Trophoblast cell (in vitro differentiated cells and primary cell): ENCODE measurements around the gene MAPK7.

Experiments
- DNase-seq, 2 donors: peaks; one replicate each; pipeline ENCODE4 v3.0.0-alpha.2; 2016
- H2AFZ ChIP-seq: 2 replicates; pipeline ENCODE4 v1.6.1; 2013; ENCODE audit warnings: low read length, moderate library complexity, mild to moderate bottlenecking; ENCODE audit not compliant: insufficient read depth, poor library complexity
- H2AK5ac ChIP-seq: 2 replicates; pipeline ENCODE4 v1.6.1; 2013; ENCODE audit warnings: mild to moderate bottlenecking, low read length
- H2BK120ac ChIP-seq: 2 replicates; pipeline ENCODE4 v1.6.1; 2013; ENCODE audit warnings: low read length, mild to moderate bottlenecking, moderate library complexity; ENCODE audit not compliant: insufficient read depth, poor library complexity
- H2BK12ac ChIP-seq: 2 replicates; pipeline ENCODE4 v1.6.1; 2013; ENCODE audit warnings: mild to moderate bottlenecking, low read length, moderate library complexity
- H2BK5ac ChIP-seq: 2 replicates; pipeline ENCODE4 v1.6.1; 2013; ENCODE audit warnings: low read length, low read depth, moderate library complexity, mild to moderate bottlenecking; ENCODE audit not compliant: poor library complexity
- H3K14ac ChIP-seq: 2 replicates; pipeline ENCODE4 v1.6.1; 2013; ENCODE audit warnings: mild to moderate bottlenecking, low read length
- H3K18ac ChIP-seq: 2 replicates; pipeline ENCODE4 v1.6.1; 2013; ENCODE audit warnings: mild to moderate bottlenecking, low read length
- H3K23ac ChIP-seq: 2 replicates; pipeline ENCODE4 v1.6.1; 2013; ENCODE audit warnings: low read length
- H3K27ac ChIP-seq: 2 replicates; pipeline ENCODE4 v1.5.1; 2013; ENCODE audit warnings: low read depth, mild to moderate bottlenecking, inconsistent platforms, low read length, moderate library complexity
- H3K27me3 ChIP-seq: 2 replicates; pipeline ENCODE4 v1.6.1; 2013; ENCODE audit warnings: inconsistent platforms, mild to moderate bottlenecking, low read length, moderate library complexity; ENCODE audit not compliant: insufficient read depth
- H3K36me3 ChIP-seq, 2 experiments: 1 replicate in 1 of 2; 2 replicates in 1 of 2; pipeline ENCODE4 v1.6.1; 2013; ENCODE audit warnings: low read length in 2 of 2, mild to moderate bottlenecking in 2 of 2, moderate library complexity in 1 of 2; ENCODE audit not compliant: insufficient read depth in 2 of 2, control insufficient read depth in 1 of 2
- H3K4ac ChIP-seq: 2 replicates; pipeline ENCODE4 v1.6.1; 2013; ENCODE audit warnings: low read depth, mild to moderate bottlenecking, low read length, moderate library complexity
- H3K4me1 ChIP-seq, 2 experiments: 1 replicate in 1 of 2; 2 replicates in 1 of 2; pipeline ENCODE4 v1.6.1; 2013; ENCODE audit warnings: low read length in 2 of 2, mild to moderate bottlenecking in 2 of 2, moderate library complexity in 1 of 2; ENCODE audit not compliant: insufficient read depth in 2 of 2, control insufficient read depth in 1 of 2
- H3K4me2 ChIP-seq: 2 replicates; pipeline ENCODE4 v1.6.1; 2013; ENCODE audit warnings: inconsistent platforms, mild to moderate bottlenecking, low read length, moderate library complexity
- H3K4me3 ChIP-seq: 2 replicates; pipeline ENCODE4 v1.5.1; 2013; ENCODE audit warnings: mild to moderate bottlenecking, low read depth, low read length, inconsistent platforms
- H3K79me1 ChIP-seq: one replicate; pipeline ENCODE4 v1.6.1; 2013; ENCODE audit warnings: low read length
- H3K79me2 ChIP-seq: 2 replicates; pipeline ENCODE4 v1.6.1; 2013; ENCODE audit warnings: low read length, mild to moderate bottlenecking; ENCODE audit not compliant: control insufficient read depth, insufficient read depth, poor library complexity
- H3K9ac ChIP-seq: 2 replicates; pipeline ENCODE4 v1.6.1; 2013; ENCODE audit warnings: mild to moderate bottlenecking, low read length
- H3K9me3 ChIP-seq: 2 replicates; pipeline ENCODE4 v1.6.1; 2013; ENCODE audit warnings: low read depth, mild to moderate bottlenecking, control low read depth, inconsistent platforms, low read length; ENCODE audit not compliant: insufficient read depth
- H4K12ac ChIP-seq: 2 replicates; pipeline ENCODE4 v1.6.1; 2013; ENCODE audit warnings: low read depth, mild to moderate bottlenecking, low read length, moderate library complexity
- H4K8ac ChIP-seq: 2 replicates; pipeline ENCODE4 v1.6.1; 2013; ENCODE audit warnings: low read depth, mild to moderate bottlenecking, low read length, moderate library complexity
- H4K91ac ChIP-seq: one replicate; pipeline ENCODE4 v1.6.1; 2013; ENCODE audit warnings: low read depth, mild to moderate bottlenecking, low read length, moderate library complexity
- WGBS: extraction: QIAGEN DNeasy Blood & Tissue Kit; methylation state at CpG from one replicate; pipeline ENCODE4 v1.1.7; 2013; ENCODE audit warnings: missing lambda C conversion rate; ENCODE audit not compliant: insufficient read length, insufficient coverage; ENCODE audit errors: extremely low coverage; 5-methylcytosine and 5-hydroxymethylcytosine counted together

MAPK7 gene

DNA sequence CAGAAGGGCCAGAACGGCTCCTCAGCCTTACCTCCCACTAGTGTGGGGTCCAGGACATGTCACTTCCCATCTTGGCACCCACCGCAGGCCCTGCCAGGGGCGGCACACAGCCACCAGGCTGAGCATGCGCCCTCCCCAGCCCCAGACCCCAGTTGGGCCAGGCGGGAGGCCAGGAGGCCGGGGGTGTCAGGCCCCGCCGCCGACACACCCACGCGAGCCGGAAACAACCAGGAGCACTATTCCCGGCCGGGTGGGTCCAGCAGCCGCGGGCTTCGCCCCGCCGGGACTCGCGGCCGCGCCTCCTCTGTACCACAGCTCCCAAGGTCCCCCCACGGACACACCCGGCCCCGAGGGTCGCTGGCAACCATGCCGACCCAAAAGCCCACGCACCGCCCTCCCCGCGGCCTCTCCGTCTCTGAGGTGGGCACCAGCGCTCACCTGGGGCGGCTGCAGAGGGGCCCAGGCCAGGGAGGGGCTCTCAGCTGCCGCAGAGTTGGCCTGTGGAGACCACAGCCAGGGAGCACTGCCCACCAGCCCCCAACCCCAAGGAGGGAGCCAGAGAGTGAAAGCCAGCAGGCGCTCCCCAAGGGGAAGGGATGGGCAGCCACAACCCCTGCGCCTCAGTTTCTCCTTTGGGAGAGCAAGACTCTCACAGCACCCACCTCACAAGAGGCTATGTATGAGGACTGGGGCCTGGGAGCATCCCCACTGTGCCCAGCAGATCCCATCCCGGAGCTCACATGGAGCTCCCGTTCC lies 33.8 kb upstream of the MAPK7 start:
- H3K27me3 ChIP-seq, result no peaks in the 10 kb centered on the region
- H3K9me3 ChIP-seq, result no peaks in the 10 kb centered on the region
- no peak overlapping the region for H4K12ac ChIP-seq
- no peak overlapping the region for H3K4me2 ChIP-seq
- H3K9ac ChIP-seq, result no peak overlapping the region
- no peak overlapping the region for H4K91ac ChIP-seq
- no peak overlapping the region for H2AK5ac ChIP-seq
- H2BK120ac ChIP-seq, result no peak overlapping the region
- H3K79me1 ChIP-seq, result peaks cover 6% of the 10 kb centered on the region
- H3K4me1 ChIP-seq, result peaks cover 16 to 21% of the 10 kb centered on the region in 2 experiments
- no peak overlapping the region for H2BK12ac ChIP-seq
- no peak overlapping the region for H3K18ac ChIP-seq
- no peaks in the 10 kb centered on the region for H3K79me2 ChIP-seq
- H2BK5ac ChIP-seq, result no peak overlapping the region
- no peak overlapping the region for H3K4ac ChIP-seq
- no peak overlapping the region for H2AFZ ChIP-seq
- no peak overlapping the region for H4K8ac ChIP-seq
- H3K14ac ChIP-seq, result no peak overlapping the region
- no peak for DNase-seq
- H3K36me3 ChIP-seq, result no peaks in the 10 kb centered on the region
- no peak overlapping the region for H3K4me3 ChIP-seq
- WGBS, result no CpG with 5 or more reads among the region's 40 CpGs
- H3K23ac ChIP-seq, result no peak overlapping the region
- H3K27ac ChIP-seq, result no peak overlapping the region

DNA sequence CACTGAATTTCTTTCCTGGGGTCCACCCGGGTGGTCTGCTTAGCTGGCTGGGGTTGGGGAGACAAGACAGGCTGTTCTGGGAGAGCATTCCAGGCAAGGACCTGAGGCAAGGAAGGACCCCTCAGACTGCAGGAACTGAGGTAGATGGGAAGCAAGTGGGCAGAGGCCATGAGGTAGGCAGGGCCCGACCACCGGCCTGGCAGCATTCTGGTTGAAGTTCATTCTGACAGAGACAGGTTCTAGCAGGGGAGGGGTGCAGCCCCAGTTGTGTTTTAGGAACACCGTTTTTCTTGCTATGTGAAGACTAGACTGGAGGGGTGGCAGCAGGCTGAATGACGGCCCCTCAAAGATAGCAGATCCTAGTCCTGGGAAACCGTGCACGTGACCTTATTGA lies 33.2 kb upstream of the MAPK7 start:
- H3K4me1 ChIP-seq, result peaks cover 16 to 21% of the 10 kb centered on the region in 2 experiments
- H3K4ac ChIP-seq, result no peak overlapping the region
- no peak overlapping the region for H4K12ac ChIP-seq
- peaks cover 6% of the 10 kb centered on the region for H3K79me1 ChIP-seq
- H3K9ac ChIP-seq, result no peak overlapping the region
- no peak overlapping the region for H3K23ac ChIP-seq
- no peak overlapping the region for H2AFZ ChIP-seq
- no peak overlapping the region for H2BK5ac ChIP-seq
- no peak overlapping the region for H2BK120ac ChIP-seq
- no peak overlapping the region for H4K8ac ChIP-seq
- no peak overlapping the region for H3K27ac ChIP-seq
- H3K9me3 ChIP-seq, result no peaks in the 10 kb centered on the region
- no peak overlapping the region for H3K4me2 ChIP-seq
- no peak overlapping the region for H3K14ac ChIP-seq
- no peak overlapping the region for H3K18ac ChIP-seq
- no peak overlapping the region for H4K91ac ChIP-seq
- no peaks in the 10 kb centered on the region for H3K79me2 ChIP-seq
- DNase-seq, result no peak
- no peak overlapping the region for H2BK12ac ChIP-seq
- H3K27me3 ChIP-seq, result no peaks in the 10 kb centered on the region
- no peak overlapping the region for H2AK5ac ChIP-seq
- no peaks in the 10 kb centered on the region for H3K36me3 ChIP-seq
- WGBS, result no CpG with 5 or more reads among the region's 7 CpGs
- H3K4me3 ChIP-seq, result no peak overlapping the region

DNA sequence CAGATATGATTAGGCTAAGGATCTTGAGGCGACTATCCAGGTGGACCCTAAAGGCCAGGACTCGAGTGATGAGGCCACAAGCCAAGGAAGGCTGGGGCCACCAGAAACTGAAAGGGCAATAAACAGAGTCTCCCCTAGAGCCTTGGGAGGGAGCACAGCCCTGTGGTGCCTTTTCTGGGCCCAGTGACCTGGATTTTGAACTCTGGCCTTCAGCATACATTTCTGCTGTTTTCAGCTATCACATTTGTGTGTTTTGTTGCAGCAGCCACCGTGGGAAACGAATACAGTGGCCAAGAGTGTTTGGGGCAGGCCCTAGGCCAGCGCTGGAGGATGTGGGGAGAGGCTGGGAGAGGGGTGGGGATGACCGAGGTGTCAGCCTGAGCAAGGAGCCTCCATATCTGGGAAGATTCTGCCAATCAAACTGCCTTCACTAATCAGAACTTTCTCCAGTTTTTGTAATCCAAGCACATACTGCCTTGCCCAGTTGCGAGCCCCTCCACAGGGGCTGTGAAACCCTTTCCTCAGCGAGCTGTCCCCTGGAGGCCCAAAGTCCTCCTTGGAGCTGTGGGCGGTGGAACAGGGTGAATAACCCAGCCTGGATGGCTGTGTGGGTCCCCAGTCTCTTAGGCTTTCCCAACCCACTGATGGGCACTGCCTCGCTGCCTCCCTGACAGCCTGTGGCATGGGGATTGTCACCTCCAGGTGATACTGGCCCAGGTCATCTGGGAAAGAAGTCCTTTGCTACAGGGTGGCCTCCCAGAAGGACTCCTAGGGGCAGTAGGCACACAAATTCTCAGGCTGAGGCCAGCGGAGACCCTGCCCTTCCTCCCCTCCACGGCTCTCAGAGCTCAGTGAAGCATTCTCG lies 32.6 kb upstream of the MAPK7 start:
- no peak overlapping the region for H3K4ac ChIP-seq
- no peak overlapping the region for H2BK120ac ChIP-seq
- no peak for DNase-seq
- H3K79me2 ChIP-seq, result no peaks in the 10 kb centered on the region
- no peak overlapping the region for H3K4me3 ChIP-seq
- peaks cover 6% of the 10 kb centered on the region for H3K79me1 ChIP-seq
- H2BK12ac ChIP-seq, result no peak overlapping the region
- H2AFZ ChIP-seq, result no peak overlapping the region
- H3K23ac ChIP-seq, result no peak overlapping the region
- no peaks in the 10 kb centered on the region for H3K36me3 ChIP-seq
- no peak overlapping the region for H2AK5ac ChIP-seq
- H3K27ac ChIP-seq, result no peak overlapping the region
- H4K12ac ChIP-seq, result no peak overlapping the region
- H3K18ac ChIP-seq, result no peak overlapping the region
- H3K27me3 ChIP-seq, result no peaks in the 10 kb centered on the region
- no peak overlapping the region for H3K9ac ChIP-seq
- H2BK5ac ChIP-seq, result no peak overlapping the region
- no peak overlapping the region for H4K8ac ChIP-seq
- no peaks in the 10 kb centered on the region for H3K9me3 ChIP-seq
- WGBS, result no CpG with 5 or more reads among the region's 13 CpGs
- H3K14ac ChIP-seq, result no peak overlapping the region
- no peak overlapping the region for H4K91ac ChIP-seq
- H3K4me2 ChIP-seq, result no peak overlapping the region
- H3K4me1 ChIP-seq, result peaks cover 16 to 21% of the 10 kb centered on the region in 2 experiments

DNA sequence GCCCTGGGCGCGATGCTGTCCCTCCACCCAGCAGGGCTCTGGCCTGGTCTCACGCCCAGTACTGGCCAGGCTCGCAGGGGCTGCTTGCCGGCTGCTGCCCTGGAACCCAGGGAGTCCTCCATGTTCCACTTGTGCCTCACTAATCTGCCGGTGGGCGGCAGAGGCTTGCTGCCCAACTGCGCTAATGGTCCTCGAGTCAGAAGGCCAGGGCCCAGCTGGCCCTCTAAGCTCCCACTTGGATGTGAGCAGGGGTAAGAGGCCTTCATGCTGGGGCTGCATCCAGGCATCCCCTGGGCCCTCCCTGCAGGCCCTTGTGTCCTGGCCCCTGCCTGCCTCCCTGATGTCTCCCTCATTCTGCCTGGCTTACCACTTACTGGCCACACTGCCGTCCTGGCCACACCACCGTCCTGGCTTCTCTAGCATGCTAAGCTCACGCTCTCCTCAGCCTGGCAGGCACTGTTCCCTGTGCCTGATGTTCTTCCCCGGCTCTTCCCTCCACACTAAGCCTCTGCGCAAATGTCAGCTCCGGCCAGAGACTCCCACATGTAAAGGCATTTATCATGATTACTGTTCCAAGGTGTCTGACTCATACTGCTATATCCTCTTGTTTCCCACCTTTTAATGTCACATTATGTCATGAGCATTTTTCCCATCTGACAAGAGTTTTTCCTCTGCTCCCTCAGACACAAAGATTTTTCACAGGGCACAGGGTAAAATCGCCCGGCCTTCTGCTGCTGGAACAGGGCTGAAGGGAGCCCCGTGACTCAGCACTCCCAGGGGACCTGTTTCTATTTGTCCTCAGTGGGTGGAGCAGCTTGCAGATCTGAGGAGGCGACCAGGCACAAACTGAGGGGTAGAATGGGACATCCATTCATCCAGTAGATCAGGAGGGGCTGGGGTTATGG lies 31.7 kb upstream of the MAPK7 start:
- Histone ChIP-seq H4K12ac (no peak overlapping the region), H2BK120ac (no peak overlapping the region), H3K36me3 (no peaks in the 10 kb centered on the region), H3K18ac (no peak overlapping the region), H3K27me3 (no peaks in the 10 kb centered on the region), H3K14ac (no peak overlapping the region), H2BK5ac (no peak overlapping the region), H3K27ac (no peak overlapping the region), H3K4me1 (peaks cover 10 to 17% of the 10 kb centered on the region in 2 experiments), H4K91ac (no peak overlapping the region), H3K4ac (no peak overlapping the region), H3K23ac (no peak overlapping the region), H3K79me1 (peaks cover 6% of the 10 kb centered on the region), H3K79me2 (no peaks in the 10 kb centered on the region), H3K9me3 (no peaks in the 10 kb centered on the region), H4K8ac (no peak overlapping the region), H2AK5ac (no peak overlapping the region), H2AFZ (no peak overlapping the region), H3K4me3 (no peak overlapping the region), H2BK12ac (no peak overlapping the region), H3K9ac (no peak overlapping the region), H3K4me2 (no peak overlapping the region)
- WGBS, result no CpG with 5 or more reads among the region's 19 CpGs
- DNase-seq, result no peak
